Progenitor cell of endocrine pancreas (in vitro differentiated cells): ENCODE results near the gene KLF18. TPM values are rescaled to one million over a fixed set of nuclear protein-coding genes. Genes with fewer than 3 reads are reported as not detected.

Experiments used
- DNase-seq: peaks from one replicate; pipeline ENCODE4 v3.0.0; 2021; ENCODE audit warnings: low spot score; ENCODE audit not compliant: unreplicated experiment
- H3K27ac Mint-ChIP-seq: 2 replicates; pipeline ENCODE4 v1.8.0; 2021; ENCODE audit warnings: mild to moderate bottlenecking, moderate library complexity, mixed read lengths
- H3K27me3 Mint-ChIP-seq: 2 replicates; pipeline ENCODE4 v1.8.0; 2021; ENCODE audit warnings: mixed read lengths
- H3K36me3 Mint-ChIP-seq: 2 replicates; pipeline ENCODE4 v1.8.0; 2022; ENCODE audit warnings: mixed read lengths; ENCODE audit not compliant: insufficient read depth
- H3K4me1 Mint-ChIP-seq: 2 replicates; pipeline ENCODE4 v1.8.0; 2021; ENCODE audit warnings: low read depth, mixed read lengths
- H3K4me3 Mint-ChIP-seq: 2 replicates; pipeline ENCODE4 v1.8.0; 2021; ENCODE audit warnings: low read depth, mild to moderate bottlenecking, moderate library complexity, mixed read lengths
- H3K9me3 Mint-ChIP-seq: 2 replicates; pipeline ENCODE4 v1.8.0; 2021; ENCODE audit warnings: low read depth, mixed read lengths
- total RNA-seq: library from RNA; stranded (reverse); gene quantifications from 2 replicates; pipeline ENCODE4 v1.2.1, GENCODE V29; 2021
- TF ChIP-seq, protein P1 (sequence below): fragments of 200-600 bp; sonication (generic); IDR thresholded peaks from one replicate; pipeline ENCODE4 v1.5.0; 2021; ENCODE audit warnings: antibody characterized with exemption, mild to moderate bottlenecking; ENCODE audit not compliant: unreplicated experiment

KLF18 gene
- total RNA-seq, 1 donor from 2014 or later = not detected

DNA sequence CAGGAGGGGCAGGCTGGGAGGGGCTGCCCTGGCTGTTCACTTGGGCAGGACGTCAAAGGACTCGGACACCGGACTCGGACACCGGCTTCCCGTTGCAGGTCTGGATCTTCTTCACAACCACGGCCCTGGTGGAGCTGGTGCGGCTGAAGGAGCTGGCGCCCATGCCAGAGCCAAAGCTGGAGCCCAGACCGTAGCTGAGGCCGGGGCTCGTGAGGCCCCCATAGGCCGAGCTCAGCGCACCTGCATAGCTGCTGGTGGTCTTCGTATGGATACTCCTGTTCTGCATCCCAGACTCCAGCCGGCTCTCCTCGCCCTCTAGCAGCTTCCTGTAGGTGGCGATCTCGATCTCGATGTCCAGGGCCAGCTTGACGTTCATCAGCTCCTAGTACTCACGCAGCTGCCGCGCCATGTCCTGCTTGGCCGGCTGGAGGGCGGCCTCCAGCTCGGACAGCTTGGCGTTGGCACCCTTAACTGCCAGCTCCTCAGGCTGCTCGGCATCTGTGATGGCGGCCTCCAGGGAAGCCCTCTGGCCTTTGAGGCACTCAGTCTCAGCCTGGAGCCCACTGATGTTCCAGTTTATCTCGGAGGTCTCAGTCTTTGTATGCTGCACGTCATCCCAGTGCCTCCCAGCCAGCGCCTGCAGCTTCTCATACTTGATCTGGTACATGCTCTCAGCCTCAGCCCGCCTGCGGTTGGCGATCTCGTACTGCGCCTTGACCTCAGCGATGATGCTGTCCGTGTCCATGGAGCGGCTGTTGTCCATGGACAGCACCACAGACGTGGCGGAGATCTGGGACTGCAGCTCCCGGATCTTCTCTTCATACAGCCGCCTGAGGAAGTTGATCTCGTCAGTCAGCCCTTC is 37.9 kb downstream of the KLF18 start:
- Mint-ChIP-seq H3K27me3 (peaks cover 32% of the 10 kb centered on the region), H3K4me3 (no peak overlapping the region), H3K27ac (no peak overlapping the region), H3K9me3 (no peaks in the 10 kb centered on the region), H3K4me1 (no peaks in the 10 kb centered on the region), H3K36me3 (no peaks in the 10 kb centered on the region)
- TF ChIP-seq, protein P1, sequence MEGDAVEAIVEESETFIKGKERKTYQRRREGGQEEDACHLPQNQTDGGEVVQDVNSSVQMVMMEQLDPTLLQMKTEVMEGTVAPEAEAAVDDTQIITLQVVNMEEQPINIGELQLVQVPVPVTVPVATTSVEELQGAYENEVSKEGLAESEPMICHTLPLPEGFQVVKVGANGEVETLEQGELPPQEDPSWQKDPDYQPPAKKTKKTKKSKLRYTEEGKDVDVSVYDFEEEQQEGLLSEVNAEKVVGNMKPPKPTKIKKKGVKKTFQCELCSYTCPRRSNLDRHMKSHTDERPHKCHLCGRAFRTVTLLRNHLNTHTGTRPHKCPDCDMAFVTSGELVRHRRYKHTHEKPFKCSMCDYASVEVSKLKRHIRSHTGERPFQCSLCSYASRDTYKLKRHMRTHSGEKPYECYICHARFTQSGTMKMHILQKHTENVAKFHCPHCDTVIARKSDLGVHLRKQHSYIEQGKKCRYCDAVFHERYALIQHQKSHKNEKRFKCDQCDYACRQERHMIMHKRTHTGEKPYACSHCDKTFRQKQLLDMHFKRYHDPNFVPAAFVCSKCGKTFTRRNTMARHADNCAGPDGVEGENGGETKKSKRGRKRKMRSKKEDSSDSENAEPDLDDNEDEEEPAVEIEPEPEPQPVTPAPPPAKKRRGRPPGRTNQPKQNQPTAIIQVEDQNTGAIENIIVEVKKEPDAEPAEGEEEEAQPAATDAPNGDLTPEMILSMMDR = peak; percentile 50
- peak; percentile 24 for DNase-seq

DNA sequence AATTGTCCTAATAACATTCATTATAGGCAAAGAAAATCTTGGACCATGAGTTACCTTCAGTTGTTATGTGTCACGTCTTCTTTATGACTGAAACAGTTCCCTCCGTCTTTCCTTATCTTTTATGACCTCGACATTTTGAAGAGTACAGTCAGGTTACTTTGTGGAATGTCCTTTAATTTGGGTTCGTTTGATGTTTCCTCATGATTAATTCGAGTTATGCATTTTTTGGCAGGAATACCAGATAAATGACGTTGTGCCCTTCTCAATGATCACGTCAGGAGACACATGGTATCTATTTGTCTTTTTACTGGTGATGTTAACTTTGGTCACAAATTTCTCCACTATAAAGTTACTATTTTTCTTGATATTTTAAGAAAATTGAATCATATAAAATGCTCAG is 40.1 kb downstream of the KLF18 start:
- no peak for DNase-seq
- Mint-ChIP-seq H3K27me3 (peaks cover 20% of the 10 kb centered on the region), H3K9me3 (peaks cover 13% of the 10 kb centered on the region), H3K4me3 (no peak overlapping the region), H3K36me3 (peaks cover 3% of the 10 kb centered on the region), H3K27ac (no peak overlapping the region), H3K4me1 (no peaks in the 10 kb centered on the region)
- TF ChIP-seq, protein P1 = no peak

DNA sequence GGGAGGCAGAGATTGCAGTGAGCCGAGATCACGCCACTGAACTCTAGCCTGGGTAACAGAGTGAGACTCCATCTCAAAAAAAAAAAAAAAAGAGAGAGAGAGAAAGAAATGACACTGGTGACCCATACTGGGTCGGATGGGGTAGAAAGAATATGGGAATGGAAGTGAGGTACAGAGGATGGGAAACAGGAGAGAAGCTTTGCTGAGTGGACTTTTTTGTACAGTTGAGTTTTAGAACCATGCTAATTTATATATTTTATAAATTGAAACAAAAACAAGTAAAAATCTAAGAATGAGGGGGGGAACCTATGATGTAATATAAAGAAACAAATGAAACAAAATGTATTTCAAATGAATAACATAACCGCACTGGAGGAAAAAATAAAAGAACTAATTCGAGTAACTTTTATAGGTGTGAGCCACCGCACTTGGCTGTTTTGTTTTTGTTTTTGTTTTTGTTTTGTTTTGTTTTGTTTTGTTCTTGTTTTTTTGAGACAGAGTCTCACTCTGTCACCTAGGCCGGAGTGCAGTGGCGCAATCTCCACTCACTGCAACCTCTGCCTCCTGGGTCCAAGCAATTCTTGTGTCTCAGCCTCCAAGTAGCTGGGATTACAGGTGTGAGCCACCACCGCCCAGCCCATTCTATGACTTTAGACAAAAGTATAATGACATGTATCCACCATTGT is 41.1 kb downstream of the KLF18 start:
- H3K4me1 Mint-ChIP-seq = no peaks in the 10 kb centered on the region
- H3K4me3 Mint-ChIP-seq = no peak overlapping the region
- DNase-seq = no peak
- peaks cover 14% of the 10 kb centered on the region for H3K27me3 Mint-ChIP-seq
- peaks cover 16% of the 10 kb centered on the region for H3K9me3 Mint-ChIP-seq
- TF ChIP-seq, protein P1 = no peak
- no peak overlapping the region for H3K27ac Mint-ChIP-seq
- peaks cover 3% of the 10 kb centered on the region for H3K36me3 Mint-ChIP-seq

DNA sequence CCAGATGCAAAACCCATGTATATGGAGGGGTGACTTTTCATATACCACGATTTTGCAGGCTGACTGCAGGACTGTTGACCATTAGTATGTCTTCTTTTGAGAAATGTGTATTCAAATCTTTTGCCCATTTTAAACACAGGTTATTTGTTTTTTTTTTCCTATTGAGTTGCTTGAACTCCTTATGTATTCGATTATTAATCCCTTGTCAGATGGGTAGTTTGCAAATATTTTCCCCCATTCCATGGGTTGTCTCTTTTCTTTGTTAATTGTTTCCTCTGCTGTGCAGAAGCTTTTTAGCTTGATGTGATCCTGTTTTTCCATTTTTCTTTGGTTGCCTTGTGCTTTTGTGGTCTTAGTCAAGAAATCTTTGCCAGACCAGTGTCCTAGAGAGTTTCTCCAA is 47.4 kb downstream of the KLF18 start:
- Mint-ChIP-seq H3K9me3 (peaks cover 26% of the 10 kb centered on the region), H3K36me3 (peaks cover 3% of the 10 kb centered on the region), H3K27ac (no peak overlapping the region), H3K4me3 (no peak overlapping the region), H3K4me1 (peaks cover 8% of the 10 kb centered on the region), H3K27me3 (peaks cover 8% of the 10 kb centered on the region)
- DNase-seq = no peak
- TF ChIP-seq, protein P1 = no peak

DNA sequence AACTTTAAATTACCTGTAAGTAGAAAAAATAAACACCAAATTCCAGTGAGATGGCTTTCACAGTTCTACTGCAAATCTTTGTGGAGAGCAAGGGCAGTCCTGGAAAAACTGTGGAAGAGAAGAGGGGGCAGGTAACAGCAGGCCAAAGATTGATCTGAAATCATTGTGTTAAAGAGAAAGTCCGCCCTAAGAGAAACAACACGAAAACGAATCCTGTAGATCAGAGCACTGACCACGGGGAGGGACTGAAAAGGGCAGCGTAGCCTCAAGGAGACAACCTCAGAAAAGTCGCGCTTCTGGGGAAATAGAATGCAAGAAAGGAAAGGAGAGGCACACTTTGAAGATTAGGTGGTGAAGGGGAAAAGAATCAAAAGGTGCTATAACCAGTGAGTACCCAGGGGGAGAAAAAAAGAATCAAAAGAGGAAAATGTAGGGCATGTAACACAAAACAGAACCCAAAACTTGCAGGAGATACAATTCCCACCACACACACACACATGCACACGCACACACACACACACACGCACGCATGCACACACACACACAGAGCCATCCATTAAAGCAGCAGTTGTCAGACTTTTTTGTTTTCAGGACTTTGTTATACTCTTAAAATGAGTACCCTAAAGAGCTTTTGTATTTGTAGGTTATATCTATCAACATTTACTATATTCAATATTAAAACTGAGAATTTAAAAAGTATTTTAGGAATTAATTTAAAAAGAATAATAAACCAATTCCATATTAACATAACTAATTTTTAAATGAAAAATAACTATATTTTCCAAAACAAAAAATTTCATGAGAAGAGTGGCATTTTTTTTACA is 50.8 kb downstream of the KLF18 start:
- H3K4me3 Mint-ChIP-seq = no peak overlapping the region

More for the DNA sequence above, 50.8 kb downstream of the KLF18 start:
- H3K36me3 Mint-ChIP-seq = no peaks in the 10 kb centered on the region
- peaks cover 13% of the 10 kb centered on the region for H3K9me3 Mint-ChIP-seq
- H3K4me1 Mint-ChIP-seq = peaks cover 8% of the 10 kb centered on the region
- H3K27me3 Mint-ChIP-seq = peaks cover 8% of the 10 kb centered on the region
- TF ChIP-seq, protein P1 = no peak
- no peak overlapping the region for H3K27ac Mint-ChIP-seq
- DNase-seq = no peak
